ENCODE measurements around the gene ATP6V1G1.

Gene ATP6V1G1

GRCh38 chr9:114613087-114613486 is 25.5 kb downstream of the ATP6V1G1 start:
- DNase-seq (ENCODE audit: low spot score): no peak

GRCh38 chr9:114613919-114614318 is 26.4 kb downstream of the ATP6V1G1 start:
- DNase-seq (ENCODE audit: low spot score): no peak

DNA sequence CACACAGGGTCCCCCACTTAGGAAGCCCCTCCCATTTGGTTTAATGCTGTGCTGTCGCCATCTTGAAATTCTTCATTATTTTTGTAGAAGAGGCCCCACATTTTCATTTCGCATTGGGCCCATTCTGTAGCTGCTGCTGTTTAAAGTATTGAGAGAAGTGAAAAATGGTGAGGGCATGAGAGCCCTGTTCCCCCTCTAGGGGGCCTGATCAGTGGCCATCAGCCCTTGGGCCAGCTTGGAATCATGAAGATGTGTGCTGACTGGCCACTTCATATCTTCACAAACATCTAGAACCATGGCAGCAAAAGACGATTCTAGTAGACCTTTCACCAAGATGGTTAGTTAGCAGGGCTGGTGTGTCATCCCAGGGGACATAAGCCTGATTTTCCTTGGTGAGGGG is 26.8 kb downstream of the ATP6V1G1 start:
- DNase-seq (ENCODE audit: low spot score): no peak

DNA sequence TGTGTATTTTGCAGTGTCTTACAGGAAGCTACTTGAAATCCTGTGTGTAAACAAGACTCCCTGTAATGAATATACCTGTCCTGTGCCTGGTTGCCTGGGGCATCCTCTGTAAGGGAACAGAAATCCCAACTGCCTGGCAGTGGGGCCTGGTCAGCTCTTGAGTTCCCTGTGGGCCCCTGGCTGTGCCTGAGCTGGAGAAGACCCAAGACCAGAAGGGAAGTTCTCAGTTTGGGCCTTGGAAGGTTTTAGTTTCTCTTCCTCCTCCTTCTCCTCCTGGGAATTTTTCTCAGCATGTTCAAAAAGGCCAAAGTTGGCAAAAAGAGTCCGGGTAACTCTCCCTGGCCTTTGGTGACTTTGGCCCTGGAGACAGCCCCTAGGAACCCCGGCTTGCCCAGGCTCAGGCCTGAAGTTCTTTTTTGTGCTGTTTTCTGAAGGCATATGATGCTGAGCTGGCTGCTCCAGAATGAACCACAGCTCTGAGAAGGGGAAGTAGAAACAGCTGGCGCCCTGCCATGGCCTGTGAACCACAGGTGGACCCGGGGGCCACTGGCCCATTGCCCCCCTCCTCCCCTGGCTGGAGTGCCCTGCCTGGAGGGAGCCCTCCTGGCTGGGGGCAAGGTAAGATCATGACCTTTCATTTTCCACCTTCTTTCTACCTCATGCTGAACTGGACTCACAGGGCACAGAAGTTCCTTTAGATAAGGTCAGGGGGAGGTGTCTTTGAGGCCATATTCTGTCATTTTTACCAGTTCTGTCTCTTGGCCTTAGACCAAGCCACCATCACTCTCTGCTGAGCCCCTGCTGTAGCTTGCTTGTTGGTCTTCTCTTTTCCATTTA is 29.3 kb downstream of the ATP6V1G1 start:
- peak; percentile 42 for DNase-seq (ENCODE audit: low spot score)

- no peak for DNase-seq (ENCODE audit: low spot score)
These were observed 31.7 kb downstream of the ATP6V1G1 start for GRCh38 chr9:114619191-114619761.

DNA sequence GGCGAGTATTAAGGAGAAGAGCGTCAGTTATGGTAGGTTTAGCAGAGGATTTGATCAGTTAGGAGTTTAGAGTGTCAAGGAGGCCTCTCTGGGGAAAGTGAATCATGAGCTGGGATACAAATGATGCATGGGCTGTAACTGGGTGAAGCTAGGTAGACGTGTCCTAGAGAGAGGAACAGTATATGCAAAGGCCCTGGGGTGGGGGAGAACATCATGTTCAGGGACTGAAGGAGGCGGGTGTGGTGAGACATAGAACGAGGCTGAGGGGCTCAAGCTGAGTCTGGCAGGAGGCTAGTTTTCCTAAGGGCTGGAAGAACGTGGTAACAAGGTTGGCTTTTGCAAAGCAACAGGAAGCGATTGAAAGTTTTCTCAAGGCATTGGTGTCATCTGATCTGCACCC is 34.0 kb downstream of the ATP6V1G1 start:
- no peak for DNase-seq (ENCODE audit: low spot score)

- DNase-seq (ENCODE audit: low spot score): no peak
These were observed 34.5 kb downstream of the ATP6V1G1 start for GRCh38 chr9:114621975-114622609.

- no peak for DNase-seq (ENCODE audit: low spot score)
These were observed 37.1 kb downstream of the ATP6V1G1 start for GRCh38 chr9:114624677-114625076.

GRCh38 chr9:114626415-114627020 is 38.9 kb downstream of the ATP6V1G1 start:
- no peak for DNase-seq (ENCODE audit: low spot score)

GRCh38 chr9:114627553-114627952 is 40.0 kb downstream of the ATP6V1G1 start:
- no peak for DNase-seq (ENCODE audit: low spot score)

GRCh38 chr9:114629563-114630090 is 42.1 kb downstream of the ATP6V1G1 start:
- no peak for DNase-seq (ENCODE audit: low spot score)

DNA sequence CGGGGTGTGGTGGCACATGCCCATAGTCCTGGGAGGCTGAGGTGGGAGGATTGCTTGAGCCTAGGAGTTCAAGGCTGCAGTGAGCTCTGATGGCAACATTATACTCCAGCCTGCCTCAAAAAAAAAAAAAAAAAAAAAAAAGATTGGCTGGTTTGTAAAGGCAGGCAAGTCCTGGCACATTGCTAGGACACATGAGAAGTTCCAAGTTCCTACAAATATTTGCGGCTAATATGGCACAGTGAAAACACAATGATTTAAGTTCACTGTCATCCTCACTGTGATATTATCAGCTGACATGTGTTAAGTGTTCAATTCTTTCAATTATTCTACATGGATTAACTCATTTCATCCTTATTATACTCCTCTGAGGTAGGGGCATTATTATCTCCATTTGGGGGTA is 43.6 kb downstream of the ATP6V1G1 start:
- no peak for DNase-seq (ENCODE audit: low spot score)

DNA sequence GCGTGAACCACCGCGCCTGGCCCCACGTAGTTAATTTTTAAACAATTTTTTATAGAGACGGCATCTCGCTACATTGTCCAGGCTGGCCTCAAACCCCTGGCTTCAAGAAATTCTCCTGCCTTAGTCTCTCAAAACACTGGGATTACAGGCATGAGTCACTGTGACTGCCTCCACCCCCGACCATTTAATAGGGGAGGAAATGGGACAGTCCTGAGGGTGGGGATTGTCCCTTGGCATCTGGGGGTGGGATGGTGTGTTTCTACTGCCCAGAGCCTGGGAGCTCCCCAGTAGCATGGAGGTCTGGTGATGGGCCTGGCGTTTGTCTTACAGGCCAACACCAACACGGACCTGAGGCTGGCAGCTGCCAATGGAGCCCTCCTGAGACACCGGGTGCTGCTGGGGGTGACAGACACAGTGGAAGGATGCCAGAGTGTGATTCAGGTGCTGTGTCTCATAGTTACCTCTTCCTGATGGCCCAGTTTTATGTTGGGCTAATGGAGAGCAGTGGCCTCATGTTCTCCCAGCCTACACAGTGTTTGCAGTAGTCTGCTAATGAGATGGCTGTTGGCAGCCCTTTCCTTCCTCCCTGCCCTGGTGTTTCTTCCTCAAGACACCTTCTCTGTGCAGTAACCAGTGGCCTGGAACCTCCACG is 46.0 kb downstream of the ATP6V1G1 start:
- DNase-seq (ENCODE audit: low spot score): no peak

DNA sequence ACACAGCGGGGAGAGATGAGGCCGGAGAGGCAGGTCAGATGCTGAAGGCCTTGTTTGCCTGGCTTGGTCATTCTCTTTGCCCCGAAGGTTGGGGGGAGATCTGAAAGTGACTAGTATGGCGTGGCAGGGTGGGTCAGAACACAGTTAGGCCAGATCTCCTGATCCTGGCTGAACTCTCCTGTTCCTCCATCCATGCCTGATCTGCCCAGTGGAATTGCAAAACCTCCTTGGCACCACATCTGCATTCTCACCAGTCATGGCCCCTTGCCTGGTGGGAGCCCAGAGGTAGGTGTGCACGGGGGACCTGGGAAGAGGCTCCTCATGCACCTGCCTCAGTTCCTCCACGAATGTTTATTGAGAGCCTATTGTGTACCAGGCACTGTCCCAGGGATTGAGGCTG is 46.8 kb downstream of the ATP6V1G1 start:
- no peak for DNase-seq (ENCODE audit: low spot score)

DNA sequence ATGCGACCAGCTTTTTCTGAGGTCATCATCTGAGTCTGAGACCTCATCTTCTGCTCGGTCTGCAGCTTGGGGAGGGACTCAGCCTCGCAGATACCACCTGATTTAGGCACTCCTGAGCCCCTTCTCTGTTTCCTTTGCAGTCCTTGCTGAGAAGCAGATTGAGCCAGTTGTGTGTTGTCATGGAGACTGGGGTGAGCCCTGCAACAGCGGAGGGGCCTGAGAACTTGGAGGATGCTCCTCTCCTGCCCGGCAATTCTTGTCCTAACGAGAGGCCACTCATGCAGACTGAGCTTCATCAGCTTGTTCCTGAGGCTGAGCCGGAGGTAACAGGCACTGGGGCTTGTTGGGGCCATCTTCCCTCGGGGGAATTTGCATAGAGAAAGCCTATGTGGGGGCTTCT is 50.8 kb downstream of the ATP6V1G1 start:
- DNase-seq (ENCODE audit: low spot score): no peak

DNA sequence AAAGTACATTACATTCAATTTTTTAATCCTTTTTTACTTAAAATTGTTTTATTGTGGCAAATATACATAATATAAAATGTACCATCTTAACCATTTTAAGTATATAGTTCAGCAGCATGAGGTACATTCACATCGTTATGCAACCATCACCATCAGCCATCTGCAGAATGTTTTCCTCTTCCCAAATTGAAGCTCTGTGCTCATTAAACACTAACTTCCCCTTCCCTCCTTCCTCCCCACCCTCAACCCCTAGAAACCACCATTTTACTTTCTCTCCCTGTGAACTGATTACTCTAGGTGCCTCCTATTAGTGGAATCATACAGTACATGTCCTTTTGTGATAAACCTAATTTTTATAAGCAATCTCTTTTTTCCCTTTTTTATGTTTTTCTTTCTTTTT is 54.4 kb downstream of the ATP6V1G1 start:
- DNase-seq (ENCODE audit: low spot score): no peak

GRCh38 chr9:114643001-114643400 is 55.4 kb downstream of the ATP6V1G1 start:
- no peak for DNase-seq (ENCODE audit: low spot score)

DNA sequence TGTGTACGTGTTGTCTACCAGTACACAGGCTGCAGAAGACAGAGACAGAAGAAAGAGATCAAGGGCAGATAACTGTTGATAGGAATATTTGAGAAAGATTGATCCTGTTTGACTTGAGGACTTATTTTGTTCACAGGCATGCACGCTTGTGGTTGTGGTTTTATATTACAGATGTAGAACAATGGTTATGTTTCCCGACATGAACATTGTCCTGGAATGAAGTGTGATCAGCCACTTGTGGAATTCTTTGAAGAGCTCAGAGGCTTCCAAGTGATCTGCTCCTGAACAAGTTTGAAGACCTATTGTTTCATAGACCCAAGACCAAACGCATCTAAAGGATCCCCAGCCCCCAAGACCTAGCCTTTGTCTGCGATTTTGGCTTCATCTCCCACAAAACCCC is 56.3 kb downstream of the ATP6V1G1 start:
- DNase-seq (ENCODE audit: low spot score): no peak
